ENCODE data around the gene PCP4. TPM values are rescaled to one million over a fixed set of nuclear protein-coding genes. Genes with fewer than 3 reads are reported as not detected.

Gene PCP4
- total RNA-seq, 1 experiment from 2014 or later = 1.6 TPM

- TF ChIP-seq ATF3 (CRISPR knock-in tag; conservative IDR thresholded peaks at IDR 0.05) (no peak), JAZF1 (CRISPR knock-in tag; IDR thresholded peaks at IDR 0.05) (no peak)
Measured at GRCh38 chr21:39932335-39932734, 65.1 kb downstream of the PCP4 start (continued).

- ChIA-PET CTCF (no interaction called here), POLR2A (no interaction called here)
- Mint-ChIP-seq H3K27ac (no peak overlapping the region), H3K4me1 (no peaks in the 10 kb centered on the region), H3K9me3 (peaks cover 10% of the 10 kb centered on the region), H3K36me3 (no peaks in the 10 kb centered on the region), H3K4me3 (no peak overlapping the region), H3K27me3 (ENCODE audit: low read depth) (no peaks in the 10 kb centered on the region)
- no peak for ATAC-seq
- TF ChIP-seq FOXK1 (CRISPR knock-in tag; IDR thresholded peaks at IDR 0.05) = no peak
- no peak for TF ChIP-seq ZNF512 (CRISPR knock-in tag; IDR thresholded peaks at IDR 0.05; ENCODE audit: borderline replicate concordance)
- TF ChIP-seq SMAD4 (CRISPR knock-in tag; IDR thresholded peaks at IDR 0.05) = no peak
- TF ChIP-seq ZMAT4 (CRISPR knock-in tag; IDR thresholded peaks at IDR 0.05) = no peak
- no peak for TF ChIP-seq TEAD1 (CRISPR knock-in tag; IDR thresholded peaks at IDR 0.05)
- TF ChIP-seq ZNF532 (CRISPR knock-in tag; IDR thresholded peaks at IDR 0.05; ENCODE audit: borderline replicate concordance) = no peak
- DNase-seq (ENCODE audit: low spot score) = no peak
Measured at GRCh38 chr21:39934895-39935294, 67.7 kb downstream of the PCP4 start.

GRCh38 chr21:39935716-39936115, 68.5 kb downstream of the PCP4 start:
- no peak for DNase-seq (ENCODE audit: low spot score)
- ChIA-PET CTCF (no interaction called here), POLR2A (no interaction called here)
- no peaks in the 10 kb centered on the region for H3K4me1 Mint-ChIP-seq
- no peak overlapping the region for H3K4me3 Mint-ChIP-seq
- peaks cover 10% of the 10 kb centered on the region for H3K9me3 Mint-ChIP-seq
- no peak overlapping the region for H3K27ac Mint-ChIP-seq
- H3K27me3 Mint-ChIP-seq (ENCODE audit: low read depth) = no peaks in the 10 kb centered on the region; the same call in 1 of the 2 replicates
- no peaks in the 10 kb centered on the region for H3K36me3 Mint-ChIP-seq
- no peak for ATAC-seq
- no peak for TF ChIP-seq OVOL2 (CRISPR knock-in tag; IDR thresholded peaks at IDR 0.05; ENCODE audit: borderline replicate concordance)
- no peak for TF ChIP-seq SMAD4 (CRISPR knock-in tag; IDR thresholded peaks at IDR 0.05)
- TF ChIP-seq ZNF416 (CRISPR knock-in tag; IDR thresholded peaks at IDR 0.05) = no peak
- no peak for TF ChIP-seq SMAD3 (CRISPR knock-in tag; IDR thresholded peaks at IDR 0.05; ENCODE audit: borderline replicate concordance)
- no peak for TF ChIP-seq ZSCAN18 (CRISPR knock-in tag; IDR thresholded peaks at IDR 0.05)
- TF ChIP-seq E2F5 (CRISPR knock-in tag; IDR thresholded peaks at IDR 0.05) = no peak
- TF ChIP-seq FOXJ3 (CRISPR knock-in tag; IDR thresholded peaks at IDR 0.05; ENCODE audit: borderline replicate concordance) = no peak
- TF ChIP-seq CBFB (CRISPR knock-in tag; IDR thresholded peaks at IDR 0.05; ENCODE audit: low read depth) = no peak
- no peak for TF ChIP-seq USF2 (CRISPR knock-in tag; IDR thresholded peaks at IDR 0.05)
- no peak for TF ChIP-seq JUN (CRISPR knock-in tag; IDR thresholded peaks at IDR 0.05)
- no peak for TF ChIP-seq CREM (CRISPR knock-in tag; IDR thresholded peaks at IDR 0.05)
- TF ChIP-seq FOXK1 (CRISPR knock-in tag; IDR thresholded peaks at IDR 0.05) = no peak
- no peak for TF ChIP-seq ESRRA (CRISPR knock-in tag; IDR thresholded peaks at IDR 0.05; ENCODE audit: borderline replicate concordance)
- TF ChIP-seq E2F1 (CRISPR knock-in tag; IDR thresholded peaks at IDR 0.05) = no peak
- no peak for TF ChIP-seq ATF2 (CRISPR knock-in tag; IDR thresholded peaks at IDR 0.05; ENCODE audit: borderline replicate concordance, low read depth)
- no peak for TF ChIP-seq CREB1 (CRISPR knock-in tag; IDR thresholded peaks at IDR 0.05)
